Activated CD8-positive, alpha-beta memory T cell treated with anti-CD3 and anti-CD28 coated beads, Interleukin-2, amount 50 U/mL, for 24 hours (primary cell): Measurements from ENCODE around the gene TLE1.
"Not testable (repeated sequence)": the region's sequence is repeated elsewhere in the genome, so short reads cannot be mapped to it uniquely, and the experiment has no call there.

Experiments
- DNase-seq: peaks from one replicate; pipeline ENCODE4 v3.0.0-alpha.2; 2020; ENCODE audit errors: extremely low read depth

TLE1 gene

DNA sequence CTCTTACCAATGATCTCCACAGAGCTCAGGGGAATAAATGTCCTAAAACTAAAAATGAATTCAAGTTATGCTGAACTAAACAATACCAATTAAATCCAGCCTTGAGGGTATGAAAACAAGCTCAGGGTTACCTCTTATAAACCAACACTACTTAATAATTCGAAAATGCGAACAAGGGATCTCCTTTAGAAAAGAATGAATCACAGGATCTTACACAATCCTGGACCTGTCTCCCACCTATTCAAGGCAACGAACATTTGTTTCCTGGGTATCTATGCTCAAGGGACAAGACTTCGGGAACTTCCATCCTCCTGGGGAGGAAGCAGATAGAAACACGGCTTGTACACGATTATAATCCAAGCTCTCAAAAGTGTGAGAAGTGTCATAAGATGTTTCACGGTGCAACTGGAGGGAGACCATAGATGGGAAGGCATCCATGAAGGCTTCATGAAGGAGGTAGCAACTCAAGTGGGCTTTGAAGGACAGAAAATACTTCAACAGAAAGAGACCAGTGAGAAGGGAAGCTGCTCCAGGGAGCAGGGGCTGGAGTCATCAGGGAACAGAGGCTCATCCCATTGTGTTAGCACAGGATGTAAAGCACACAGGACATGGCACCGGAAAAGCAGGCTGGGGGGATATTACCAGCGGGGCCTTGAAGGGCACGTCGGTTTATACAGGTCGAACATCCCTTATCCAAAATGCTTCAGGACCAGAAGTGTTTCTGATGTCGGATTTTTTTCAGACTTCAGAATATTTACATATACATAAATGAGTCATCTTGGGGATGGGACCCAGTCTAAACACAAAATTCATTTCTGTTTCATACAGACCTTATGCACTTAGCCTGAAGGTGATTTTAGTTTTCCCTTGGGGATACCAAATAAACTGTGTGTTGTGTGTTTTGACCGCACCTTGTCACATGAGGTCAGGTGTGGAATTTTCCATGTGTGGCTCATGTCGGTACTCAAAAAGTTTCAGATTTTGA, 87.4 kb downstream of the TLE1 start:
- DNase-seq: no peak

DNA sequence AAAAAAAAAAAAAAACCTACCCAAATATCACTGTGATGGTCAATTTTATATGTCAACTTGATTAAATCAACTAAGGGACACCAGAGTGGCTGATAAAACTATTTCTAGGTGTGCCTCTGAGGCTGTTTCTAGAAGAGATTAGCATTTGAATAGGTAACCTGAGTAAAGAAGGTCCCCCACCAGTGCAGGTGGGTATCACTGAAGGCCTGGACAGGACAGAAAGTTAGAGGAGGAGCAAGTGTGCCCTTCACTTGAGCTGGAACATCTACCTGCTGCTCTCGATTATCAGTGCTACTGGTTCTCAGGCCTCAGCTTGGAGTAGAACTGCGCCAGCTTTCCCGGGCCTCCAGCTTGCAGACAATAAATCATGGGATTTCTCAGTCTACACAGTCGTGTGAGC, 88.7 kb downstream of the TLE1 start:
- no peak for DNase-seq

DNA sequence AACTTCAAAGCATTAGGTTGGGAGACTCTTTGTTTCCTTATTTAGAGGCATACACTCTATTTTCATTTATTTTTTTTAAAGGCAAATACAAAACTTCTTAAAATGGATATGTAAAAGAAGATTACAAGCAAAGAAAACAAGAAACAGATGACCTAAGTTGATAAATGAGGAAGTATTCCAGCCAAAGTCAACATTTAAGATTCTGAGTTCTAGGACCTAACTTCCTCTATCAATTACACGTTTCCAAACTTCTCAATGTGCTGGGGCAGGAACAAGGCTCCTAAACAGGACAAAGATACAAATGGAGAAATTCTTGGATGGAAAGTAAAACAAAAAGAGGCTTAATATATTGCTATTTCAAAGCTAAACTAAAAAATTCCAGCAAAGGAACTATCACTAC, 89.5 kb downstream of the TLE1 start:
- no peak for DNase-seq

- DNase-seq: no peak
Measured at GRCh38 chr9:81598811-81599210, 90.5 kb downstream of the TLE1 start.

- no peak for DNase-seq
Measured at GRCh38 chr9:81598123-81598497, 91.2 kb downstream of the TLE1 start.

- DNase-seq: no peak
Measured at GRCh38 chr9:81597419-81598122, 91.8 kb downstream of the TLE1 start.

GRCh38 chr9:81596679-81597418, 92.5 kb downstream of the TLE1 start:
- no peak for DNase-seq

DNA sequence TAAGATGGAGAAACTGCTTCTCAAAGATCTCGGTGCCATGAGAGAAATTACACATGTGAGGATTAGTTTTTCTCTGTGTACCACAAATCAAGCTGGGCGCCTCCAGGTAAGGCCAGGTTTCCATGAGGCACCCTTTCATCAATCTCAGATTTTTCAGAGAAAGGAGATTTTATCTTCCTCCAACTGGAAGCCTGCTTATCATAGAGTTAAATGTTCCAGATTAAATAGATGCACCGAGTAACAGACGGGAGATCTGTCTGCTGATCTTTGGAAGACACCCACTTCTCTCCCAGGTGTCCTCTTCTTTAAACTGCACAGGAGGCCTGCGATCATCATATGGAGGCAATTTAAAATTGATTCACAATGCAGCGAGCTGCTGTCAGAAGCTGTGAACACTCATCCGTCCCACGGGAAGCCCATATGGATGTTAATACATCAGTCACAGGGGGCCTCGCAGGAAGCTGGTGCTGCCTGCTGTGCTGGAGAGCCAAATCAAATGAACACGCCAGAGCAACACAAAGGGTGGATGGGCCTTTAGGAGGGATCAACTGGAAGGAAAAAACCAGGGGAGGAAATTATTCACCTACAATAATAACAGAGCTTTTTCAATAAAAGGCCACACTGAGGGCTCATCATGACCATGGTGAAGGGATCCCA, 93.3 kb downstream of the TLE1 start:
- no peak for DNase-seq

DNA sequence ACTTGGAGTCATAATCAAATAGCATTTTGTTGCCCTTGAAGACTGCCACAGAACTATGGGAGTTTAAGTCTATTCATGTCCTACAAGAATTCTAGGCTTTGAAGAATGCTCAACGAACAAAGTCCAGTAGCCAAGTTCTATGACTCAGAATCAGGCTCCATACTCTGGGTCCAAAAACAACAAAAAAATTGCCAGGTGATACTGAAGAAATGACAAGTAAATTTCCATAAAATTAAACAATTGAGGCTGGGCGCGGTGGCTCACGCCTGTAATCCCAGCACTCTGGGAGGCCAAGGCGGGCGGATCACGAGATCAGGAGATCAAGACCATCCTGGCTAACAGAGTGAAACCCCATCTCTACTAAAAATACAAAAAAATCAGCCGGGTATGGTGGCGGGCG, 94.1 kb downstream of the TLE1 start:
- DNase-seq: not testable (repeated sequence)

DNA sequence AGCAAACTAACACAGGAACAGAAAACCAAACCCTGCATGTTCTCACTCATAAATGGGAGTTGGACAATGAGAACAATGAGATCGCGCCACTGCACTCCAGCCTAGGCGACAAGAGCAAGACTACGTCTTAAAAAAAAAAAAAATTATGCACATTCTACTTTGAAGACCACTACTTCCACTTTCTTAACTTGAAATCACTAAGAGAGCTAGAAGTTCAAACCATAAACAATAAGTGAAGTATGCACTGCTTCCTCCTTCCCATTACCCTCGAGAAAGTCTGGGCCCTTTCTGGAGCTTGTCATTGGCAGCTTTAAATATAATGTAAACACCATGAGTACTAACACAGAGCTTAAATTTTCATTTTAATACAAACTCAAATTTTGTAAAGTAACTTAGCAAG, 94.9 kb downstream of the TLE1 start:
- no peak for DNase-seq

GRCh38 chr9:81592887-81593266, 96.5 kb downstream of the TLE1 start:
- no peak for DNase-seq

DNA sequence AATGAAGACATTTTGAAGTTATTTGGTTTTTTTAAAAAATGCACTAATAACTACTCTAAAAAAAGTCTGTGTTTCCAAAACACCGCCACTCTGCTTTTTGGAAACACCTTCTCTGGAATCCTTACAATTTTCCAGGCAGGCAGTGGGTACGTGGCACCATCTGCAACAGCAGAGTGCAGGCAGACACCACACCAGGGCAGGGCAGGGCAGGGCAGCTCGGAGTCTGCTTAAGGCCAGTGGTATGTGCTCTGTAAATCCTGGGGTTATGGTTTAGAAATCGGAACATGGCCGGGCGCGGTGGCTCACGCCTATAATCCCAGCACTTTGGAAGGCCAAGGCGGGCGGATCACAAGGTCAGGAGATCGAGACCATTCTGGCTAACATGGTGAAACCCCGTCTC, 97.6 kb downstream of the TLE1 start:
- DNase-seq: no peak

DNA sequence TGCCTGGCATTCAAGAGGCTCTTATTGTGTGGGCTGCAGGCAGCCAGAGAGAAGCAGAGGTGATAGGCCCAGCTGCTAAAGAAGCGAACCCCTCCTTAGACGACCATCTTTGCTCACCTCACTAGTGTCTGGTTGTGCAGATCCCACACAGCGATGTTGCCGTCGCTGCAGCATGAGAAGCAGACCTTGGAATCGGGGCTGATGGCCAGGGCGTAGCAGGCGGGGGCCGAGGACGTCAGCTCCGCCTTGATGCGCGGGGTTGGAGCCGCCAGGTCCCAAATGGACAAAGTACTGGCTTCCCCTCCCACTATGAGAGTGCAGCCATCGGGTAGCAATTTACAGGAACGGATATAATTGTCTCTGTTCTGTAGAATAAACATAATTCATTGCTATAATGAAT, 98.7 kb downstream of the TLE1 start:
- DNase-seq: no peak

GRCh38 chr9:81589819-81590218, 99.5 kb downstream of the TLE1 start:
- no peak for DNase-seq

GRCh38 chr9:81589392-81589791, 100.0 kb downstream of the TLE1 start:
- no peak for DNase-seq

DNA sequence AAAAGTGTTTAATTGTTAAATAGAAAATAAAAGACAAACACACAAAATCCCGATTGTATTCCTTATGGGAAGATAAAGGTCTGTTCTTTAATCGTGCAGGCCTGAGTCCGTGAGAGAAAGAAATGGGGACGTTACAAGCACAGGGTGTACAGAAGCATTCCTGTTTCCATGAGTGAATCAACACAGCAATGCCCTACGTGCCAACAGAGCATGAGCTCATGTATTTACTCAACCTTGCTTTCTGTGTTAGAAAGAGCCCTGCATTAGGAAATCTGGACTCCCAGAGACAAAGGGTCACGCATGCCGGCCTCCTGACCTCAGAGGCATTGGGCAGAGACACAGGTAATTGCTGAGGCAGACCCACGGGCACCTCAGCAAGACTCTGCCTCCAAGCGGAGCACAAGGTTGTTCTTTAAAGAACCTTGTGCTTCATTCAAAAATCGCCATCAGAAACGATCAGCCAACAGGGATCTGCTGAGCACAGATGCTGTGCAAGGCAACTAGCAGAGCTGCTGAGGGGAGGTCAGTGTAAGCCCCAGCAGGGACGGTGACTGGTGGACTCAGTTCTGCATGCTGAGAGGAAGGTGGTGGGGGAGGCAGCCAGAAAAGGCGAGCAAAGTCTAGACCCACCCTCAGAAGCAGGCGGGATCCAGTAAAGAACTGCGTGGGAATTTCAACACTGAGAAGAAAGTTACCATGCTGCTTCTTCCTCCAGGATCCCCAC, 101.0 kb downstream of the TLE1 start:
- DNase-seq: no peak

GRCh38 chr9:81586786-81587185, 102.6 kb downstream of the TLE1 start:
- no peak for DNase-seq

DNA sequence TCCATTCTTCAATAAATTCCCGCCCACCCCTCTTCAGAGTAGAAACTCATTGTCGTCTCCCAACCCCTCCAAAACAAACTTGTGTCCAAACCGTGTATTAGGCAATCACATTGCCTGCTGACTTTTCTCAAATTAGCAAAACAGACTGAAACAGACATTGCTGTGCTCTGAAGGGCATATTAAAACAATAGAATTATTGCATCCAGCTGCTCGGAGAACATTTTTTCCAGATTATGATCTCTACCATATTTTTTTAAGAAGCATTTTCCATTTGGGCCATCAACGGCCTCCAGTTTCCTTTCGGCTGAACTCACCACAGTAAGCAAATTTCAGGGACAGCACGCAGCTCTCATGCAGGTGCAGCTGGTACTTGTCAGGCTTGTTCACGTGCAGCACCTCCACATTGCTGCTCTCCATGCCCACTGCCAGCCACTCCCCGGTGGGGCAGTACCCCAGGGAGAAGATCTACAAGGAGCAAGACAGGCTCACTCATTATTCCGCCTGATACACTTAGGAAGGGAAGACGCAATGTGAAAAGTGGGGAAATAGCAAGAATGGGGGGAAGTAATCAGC, 104.1 kb downstream of the TLE1 start:
- DNase-seq: no peak

GRCh38 chr9:81584099-81584498, 105.2 kb downstream of the TLE1 start:
- DNase-seq: no peak

DNA sequence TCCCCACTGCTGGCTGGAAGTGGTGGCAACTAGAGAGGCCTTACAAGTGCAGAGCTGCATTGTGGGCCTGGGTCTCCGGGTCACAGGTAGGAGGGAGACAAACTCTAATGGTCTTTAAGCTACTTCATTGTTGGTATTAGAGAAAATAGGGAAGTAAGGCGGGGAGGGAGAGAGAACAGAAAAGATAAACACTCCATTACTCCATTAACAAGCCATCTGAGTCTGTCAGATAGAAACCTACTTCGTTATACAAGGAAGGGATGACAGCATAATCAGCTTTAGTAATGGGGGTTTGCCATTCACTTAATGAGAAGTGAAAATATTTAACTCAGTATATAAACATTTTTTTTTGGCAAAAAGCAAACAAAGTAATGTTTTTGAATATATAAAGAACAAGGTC, 107.4 kb downstream of the TLE1 start:
- no peak for DNase-seq

- no peak for DNase-seq
Measured at GRCh38 chr9:81579381-81579780, 110.0 kb downstream of the TLE1 start.
